ENCODE data around the gene CTSE. TPM values are rescaled to one million over a fixed set of nuclear protein-coding genes. Genes with fewer than 3 reads are reported as not detected.

CTSE gene
- total and polyA plus RNA-seq, 2 experiments from 2014 or later: not detected

GRCh38 chr1:205963352-205964155 is 60.1 kb downstream of the CTSE start:
- Histone ChIP-seq H4K20me1 (replicated peaks; ENCODE audit: insufficient read depth) (no peaks in the 10 kb centered on the region), H3K4me2 (no peak overlapping the region), H3K4me3 (no peak overlapping the region), H2AFZ (no peak overlapping the region), H3K79me2 (replicated peaks; ENCODE audit: insufficient read depth) (no peaks in the 10 kb centered on the region), H3K27ac (ENCODE audit: low read depth) (no peak overlapping the region), H3K27me3 (ENCODE audit: insufficient read depth) (no peaks in the 10 kb centered on the region), H3K9me2 (ENCODE audit: insufficient read depth) (no peaks in the 10 kb centered on the region), H3K4me1 (ENCODE audit: insufficient read depth) (no peaks in the 10 kb centered on the region), H3K36me3 (ENCODE audit: insufficient read depth) (no peaks in the 10 kb centered on the region), H3F3A (replicated peaks; ENCODE audit: low read depth) (no peaks in the 10 kb centered on the region)
- Mint-ChIP-seq H3K27me3 (ENCODE audit: insufficient read depth, low read depth, poor library complexity) (peaks cover 5% of the 10 kb centered on the region), H3K36me3 (ENCODE audit: low read depth) (no peaks in the 10 kb centered on the region), H3K4me1 (peaks cover 11% of the 10 kb centered on the region; the same call in 2 of the 3 replicates), H3K4me3 (no peak overlapping the region), H3K9me3 (no peaks in the 10 kb centered on the region), H3K27ac (no peak overlapping the region)
- DNase-seq (ENCODE audit: low spot score): no peak
- TF ChIP-seq ZNF114 (CRISPR knock-in tag; IDR thresholded peaks at IDR 0.05) (no peak), REST (IDR thresholded peaks at IDR 0.05; ENCODE audit: unreplicated experiment) (no peak), NANOG (IDR thresholded peaks at IDR 0.05; ENCODE audit: borderline replicate concordance) (no peak), EZH2 (IDR thresholded peaks at IDR 0.05; ENCODE audit: low read depth, unreplicated experiment) (no peak), ETS1 (IDR thresholded peaks at IDR 0.05) (no peak), ZNF462 (CRISPR knock-in tag; IDR thresholded peaks at IDR 0.05) (no peak)
- ATAC-seq: no peak
